ENCODE results near the gene ADA.

GRCh38 chr20:44606725-44607441 lies 44.6 kb downstream of the ADA start:
- no peak for TF ChIP-seq CTCF (IDR thresholded peaks at IDR 0.05; ENCODE audit: insufficient read depth, low read length)
- TF ChIP-seq POLR2AphosphoS5 (IDR thresholded peaks at IDR 0.05; ENCODE audit: low read depth) = no peak
- TF ChIP-seq GABPA (IDR thresholded peaks at IDR 0.05; ENCODE audit: low read depth) = no peak
- no peak for TF ChIP-seq SPI1 (IDR thresholded peaks at IDR 0.05; ENCODE audit: borderline replicate concordance, low read depth)
